B cell (primary cell): ENCODE data around the gene GLG1.

Experiments
- EZH2 ChIP-seq: IDR thresholded peaks from 2 replicates; pipeline ENCODE4 v1.6.1; 2012; ENCODE audit warnings: borderline replicate concordance, low read depth, mild to moderate bottlenecking, moderate library complexity, low read length; ENCODE audit not compliant: insufficient read depth, poor library complexity, severe bottlenecking
- TF ChIP-seq, protein P1 (sequence below): fragments of 200-600 bp; IDR thresholded peaks from one replicate; pipeline ENCODE4 v1.8.0; 2022; ENCODE audit warnings: antibody characterized with exemption, mild to moderate bottlenecking

DNA sequence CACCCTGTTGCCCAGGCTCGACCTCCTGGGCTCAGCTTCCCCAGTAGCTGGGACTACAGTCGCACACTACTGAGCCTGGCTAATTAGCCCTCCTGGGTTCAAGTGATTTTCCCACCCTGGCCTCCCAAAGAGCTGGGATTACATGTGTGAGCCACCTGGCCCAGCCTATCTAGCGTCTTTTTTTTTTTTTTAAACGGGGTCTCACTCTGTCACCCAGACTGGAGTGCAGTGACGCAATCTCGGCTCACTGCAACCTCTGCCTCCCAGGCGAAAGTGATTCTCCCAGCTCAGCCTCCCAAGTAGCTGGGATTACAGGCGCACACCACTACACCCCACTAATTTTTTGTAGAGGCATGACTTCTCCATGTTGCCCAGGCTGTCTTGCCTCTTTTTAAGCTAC is 33.3 kb downstream of the GLG1 start:
- TF ChIP-seq, protein P1, sequence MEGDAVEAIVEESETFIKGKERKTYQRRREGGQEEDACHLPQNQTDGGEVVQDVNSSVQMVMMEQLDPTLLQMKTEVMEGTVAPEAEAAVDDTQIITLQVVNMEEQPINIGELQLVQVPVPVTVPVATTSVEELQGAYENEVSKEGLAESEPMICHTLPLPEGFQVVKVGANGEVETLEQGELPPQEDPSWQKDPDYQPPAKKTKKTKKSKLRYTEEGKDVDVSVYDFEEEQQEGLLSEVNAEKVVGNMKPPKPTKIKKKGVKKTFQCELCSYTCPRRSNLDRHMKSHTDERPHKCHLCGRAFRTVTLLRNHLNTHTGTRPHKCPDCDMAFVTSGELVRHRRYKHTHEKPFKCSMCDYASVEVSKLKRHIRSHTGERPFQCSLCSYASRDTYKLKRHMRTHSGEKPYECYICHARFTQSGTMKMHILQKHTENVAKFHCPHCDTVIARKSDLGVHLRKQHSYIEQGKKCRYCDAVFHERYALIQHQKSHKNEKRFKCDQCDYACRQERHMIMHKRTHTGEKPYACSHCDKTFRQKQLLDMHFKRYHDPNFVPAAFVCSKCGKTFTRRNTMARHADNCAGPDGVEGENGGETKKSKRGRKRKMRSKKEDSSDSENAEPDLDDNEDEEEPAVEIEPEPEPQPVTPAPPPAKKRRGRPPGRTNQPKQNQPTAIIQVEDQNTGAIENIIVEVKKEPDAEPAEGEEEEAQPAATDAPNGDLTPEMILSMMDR, result no peak
- no peak for TF ChIP-seq EZH2
